HG03280 (cell line): ENCODE data around the gene NUP62.
A peak's percentile ranks its signal among the peaks of the same experiment; 100 is the strongest.

Experiments
- ATAC-seq: cut with Tn5 transposase; IDR thresholded peaks from one replicate; pipeline ENCODE4 v1.9.1; 2021; ENCODE audit warnings: mild to moderate bottlenecking, moderate library complexity; ENCODE audit not compliant: unreplicated experiment

The NUP62 gene

GRCh38 chr19:49906879-49907564 lies 22.3 kb downstream of the NUP62 start:
- no peak for ATAC-seq

GRCh38 chr19:49904136-49904535 lies 25.2 kb downstream of the NUP62 start:
- no peak for ATAC-seq

- ATAC-seq = peak; percentile 43
These were observed 32.3 kb downstream of the NUP62 start, which contains the start of gene IL4I1 for GRCh38 chr19:49896863-49897621. IL4I1 (minus strand) TSS chr19:49896887; CDS start chr19:49896160, 727 bp downstream.

GRCh38 chr19:49895566-49896297 lies 33.6 kb downstream of the NUP62 start:
- ATAC-seq = no peak

GRCh38 chr19:49894879-49895565 lies 34.3 kb downstream of the NUP62 start:
- ATAC-seq = no peak

GRCh38 chr19:49894011-49894664 lies 35.2 kb downstream of the NUP62 start:
- no peak for ATAC-seq

GRCh38 chr19:49892716-49893115 lies 36.6 kb downstream of the NUP62 start:
- ATAC-seq = no peak

GRCh38 chr19:49891393-49891792 lies 37.9 kb downstream of the NUP62 start:
- no peak for ATAC-seq

GRCh38 chr19:49890349-49891311 lies 38.7 kb downstream of the NUP62 start:
- ATAC-seq = no peak

GRCh38 chr19:49889687-49890348 lies 39.5 kb downstream of the NUP62 start:
- no peak for ATAC-seq

GRCh38 chr19:49889038-49889686 lies 40.1 kb downstream of the NUP62 start:
- no peak for ATAC-seq

GRCh38 chr19:49888510-49888824 lies 40.8 kb downstream of the NUP62 start:
- ATAC-seq = no peak

GRCh38 chr19:49887665-49888509 lies 41.4 kb downstream of the NUP62 start:
- ATAC-seq = no peak

- no peak for ATAC-seq
These were observed 42.2 kb downstream of the NUP62 start for GRCh38 chr19:49887037-49887664.

- ATAC-seq = no peak
These were observed 44.5 kb downstream of the NUP62 start for GRCh38 chr19:49884760-49885159.

GRCh38 chr19:49884109-49884508 lies 45.2 kb downstream of the NUP62 start:
- no peak for ATAC-seq

GRCh38 chr19:49883094-49883493 lies 46.2 kb downstream of the NUP62 start:
- no peak for ATAC-seq
